CD4-positive, alpha-beta T cell (primary cell): Measurements from ENCODE around the gene SMYD3. TPM values are rescaled to one million over a fixed set of nuclear protein-coding genes. Genes with fewer than 3 reads are reported as not detected.
A peak's percentile ranks its signal among the peaks of the same experiment; 100 is the strongest.

Source experiments
- ATAC-seq: fragments of 200-7000 bp; cut with Tn5 transposase; one replicate; pipeline ENCODE4 v1.10.0; 2022; ENCODE audit warnings: mild to moderate bottlenecking; ENCODE audit not compliant: poor library complexity
- CTCF ChIA-PET: fragments of 350-600 bp; sonication (Branson Sonifier 250); formaldehyde crosslinking; loops from one replicate; lab custom pipeline; 2021; ENCODE audit warnings: antibody characterized with exemption, inconsistent platforms; lab: Charles Lee
- POLR2A ChIA-PET: fragments of 350-600 bp; sonication (Branson Sonifier 250); formaldehyde crosslinking; loops from one replicate; lab custom pipeline; 2021; ENCODE audit warnings: antibody characterized with exemption, inconsistent platforms; lab: Charles Lee
- DNase-seq, 14 experiments: peaks; one replicate each; pipeline ENCODE4 v3.0.0-alpha.2; 2013 to 2020; ENCODE audit warnings: mixed read lengths in 2 of 14
- H3K27ac ChIP-seq, 2 donors: one replicate each; pipeline versions ENCODE4 v1.5.1 to v1.7.0; 2013; ENCODE audit warnings: low read length in 2 of 2, low read depth in 1 of 2, mild to moderate bottlenecking in 1 of 2
- H3K27me3 ChIP-seq, 2 experiments: 1 replicate in 1 of 2; 2 replicates in 1 of 2; pipeline versions ENCODE4 v1.6.1 to v1.7.0; 2013; ENCODE audit warnings: low read length in 2 of 2, control low read depth in 1 of 2, mild to moderate bottlenecking in 1 of 2, moderate library complexity in 1 of 2; ENCODE audit not compliant: insufficient read depth in 2 of 2, control insufficient read depth in 1 of 2
- H3K36me3 ChIP-seq: one replicate; pipeline ENCODE4 v1.6.1; 2013; ENCODE audit warnings: low read length, control low read depth; ENCODE audit not compliant: insufficient read depth
- H3K4me1 ChIP-seq: one replicate; pipeline ENCODE4 v1.6.1; 2013; ENCODE audit warnings: low read length, control low read depth; ENCODE audit not compliant: insufficient read depth
- H3K4me3 ChIP-seq: one replicate; pipeline ENCODE4 v1.5.1; 2013; ENCODE audit warnings: mild to moderate bottlenecking, low read length, moderate library complexity
- H3K9me3 ChIP-seq, 2 experiments: 1 replicate in 1 of 2; 2 replicates in 1 of 2; pipeline versions ENCODE4 v1.6.1 to v1.7.0; 2013; ENCODE audit warnings: low read length in 2 of 2, mild to moderate bottlenecking in 2 of 2, control low read depth in 1 of 2, moderate library complexity in 1 of 2; ENCODE audit not compliant: control insufficient read depth in 1 of 2, insufficient read depth in 1 of 2
- H3K27ac Mint-ChIP-seq: one replicate; pipeline ENCODE4 v1.8.0; 2020; ENCODE audit warnings: mixed read lengths
- H3K27me3 Mint-ChIP-seq: one replicate; pipeline ENCODE4 v1.8.0; 2021; ENCODE audit warnings: mixed read lengths
- H3K36me3 Mint-ChIP-seq: one replicate; pipeline ENCODE4 v1.8.0; 2021; ENCODE audit warnings: low read depth, mixed read lengths
- H3K4me1 Mint-ChIP-seq: one replicate; pipeline ENCODE4 v1.8.0; 2021; ENCODE audit warnings: low read depth, mixed read lengths
- H3K4me3 Mint-ChIP-seq: one replicate; pipeline ENCODE4 v1.8.0; 2020; ENCODE audit warnings: mild to moderate bottlenecking, mixed read lengths
- H3K9me3 Mint-ChIP-seq: one replicate; pipeline ENCODE4 v1.8.0; 2020; ENCODE audit warnings: mixed read lengths
- CTCF ChIP-seq: fragments of 200-600 bp; IDR thresholded peaks from one replicate; pipeline ENCODE4 v1.8.0; 2022; ENCODE audit warnings: antibody characterized with exemption, mild to moderate bottlenecking
- intact Hi-C, 2 experiments: fragments of 100-400 bp; cut with DNase I in 1 of 2; cut with micrococcal nuclease in 1 of 2; formaldehyde crosslinking; loops; one replicate each; pipeline versions ENCODE4 v1.15.1 to v1.9.0; 2023 to 2025; cut with DNase I, micrococcal nuclease
- total RNA-seq, 174 experiments: library from RNA in 2 of 174; stranded (reverse) in 2 of 174; gene quantifications; one replicate each; pipeline ENCODE4 v1.2.3 and lab custom pipeline; 2021 to 2026

The SMYD3 gene
- total RNA-seq, 2 experiments from 2014 or later, result 18.8 to 19.6 TPM

GRCh38 chr1:245771511-245772281, 735.4 kb downstream of the SMYD3 start:
- H3K4me3 ChIP-seq, result no peak overlapping the region
- Mint-ChIP-seq H3K9me3 (no peaks in the 10 kb centered on the region), H3K4me3 (no peak overlapping the region), H3K4me1 (no peaks in the 10 kb centered on the region), H3K27me3 (no peaks in the 10 kb centered on the region), H3K27ac (no peak overlapping the region), H3K36me3 (peaks cover 20% of the 10 kb centered on the region)
- no peak overlapping the region for H3K27ac ChIP-seq
- no peak for TF ChIP-seq CTCF
- POLR2A ChIA-PET, result no interaction called here
- intact Hi-C loops, result no loop called here
- no peak for ATAC-seq
- no peaks in the 10 kb centered on the region for H3K9me3 ChIP-seq
- peak in 1 of 14 experiments; percentile 1 for DNase-seq
- no peaks in the 10 kb centered on the region for H3K36me3 ChIP-seq
- CTCF ChIA-PET, result no interaction called here
- H3K4me1 ChIP-seq, result no peaks in the 10 kb centered on the region
- no peaks in the 10 kb centered on the region for H3K27me3 ChIP-seq

- H3K36me3 Mint-ChIP-seq, result peaks cover 32% of the 10 kb centered on the region
- no peaks in the 10 kb centered on the region for H3K36me3 ChIP-seq
- no peak overlapping the region for H3K4me3 Mint-ChIP-seq
- H3K4me1 Mint-ChIP-seq, result no peaks in the 10 kb centered on the region
- no peak overlapping the region for H3K27ac ChIP-seq
- H3K27ac Mint-ChIP-seq, result no peak overlapping the region
- ChIA-PET CTCF (interaction anchor here (0.7 kb wide), 1 partner anchor 31 kb away, joined by 3 read pairs; no protein-coding TSS in a partner anchor), POLR2A (no interaction called here)
- intact Hi-C loops, result no loop called here
- H3K9me3 Mint-ChIP-seq, result no peaks in the 10 kb centered on the region
- no peaks in the 10 kb centered on the region for H3K27me3 ChIP-seq
- no peak for TF ChIP-seq CTCF
- no peaks in the 10 kb centered on the region for H3K27me3 Mint-ChIP-seq
- H3K4me3 ChIP-seq, result no peak overlapping the region
- H3K4me1 ChIP-seq, result no peaks in the 10 kb centered on the region
- ATAC-seq (no peak), DNase-seq (no peak)
- no peaks in the 10 kb centered on the region for H3K9me3 ChIP-seq
Observed at GRCh38 chr1:245770156-245770555, 736.9 kb downstream of the SMYD3 start.

- no peaks in the 10 kb centered on the region for H3K27me3 ChIP-seq
- TF ChIP-seq CTCF, result no peak
- Mint-ChIP-seq H3K9me3 (no peaks in the 10 kb centered on the region), H3K4me1 (no peaks in the 10 kb centered on the region), H3K27me3 (no peaks in the 10 kb centered on the region), H3K36me3 (peaks cover 43% of the 10 kb centered on the region), H3K4me3 (no peak overlapping the region), H3K27ac (no peak overlapping the region)
- H3K4me1 ChIP-seq, result no peaks in the 10 kb centered on the region
- H3K36me3 ChIP-seq, result peaks cover 3% of the 10 kb centered on the region
- H3K27ac ChIP-seq, result no peak overlapping the region
- ATAC-seq, result no peak
- no peak overlapping the region for H3K4me3 ChIP-seq
- DNase-seq, result no peak
- intact Hi-C loops, result no loop called here
- ChIA-PET POLR2A (no interaction called here), CTCF (no interaction called here)
- H3K9me3 ChIP-seq, result no peaks in the 10 kb centered on the region
Observed at GRCh38 chr1:245768596-245768995, 738.5 kb downstream of the SMYD3 start.
